NB4 (cell line): ENCODE measurements around the gene MACROD2.

Experiments
- DNase-seq: peaks from one replicate; pipeline ENCODE4 v3.0.0; 2010; ENCODE audit warnings: low read depth
- H3K4me3 ChIP-seq: one replicate; pipeline ENCODE4 v1.5.1; 2011; ENCODE audit warnings: mild to moderate bottlenecking, low read depth, low read length, moderate library complexity
- CTCF ChIP-seq: IDR thresholded peaks from one replicate; pipeline ENCODE4 v1.5.1; 2012; ENCODE audit warnings: low read depth, low read length
- MYC ChIP-seq: IDR thresholded peaks from 2 replicates; pipeline ENCODE4 v1.6.1; 2011; ENCODE audit warnings: low read depth, low read length
- POLR2A ChIP-seq: IDR thresholded peaks from 2 replicates; pipeline ENCODE4 v1.6.1; 2011; ENCODE audit warnings: mild to moderate bottlenecking; ENCODE audit not compliant: insufficient read length; ENCODE audit errors: extremely low read depth
- TF ChIP-seq, protein P1 (sequence below): IDR thresholded peaks from 2 replicates; pipeline ENCODE4 v1.6.1; 2011; ENCODE audit warnings: low read depth, low read length

MACROD2 gene

DNA sequence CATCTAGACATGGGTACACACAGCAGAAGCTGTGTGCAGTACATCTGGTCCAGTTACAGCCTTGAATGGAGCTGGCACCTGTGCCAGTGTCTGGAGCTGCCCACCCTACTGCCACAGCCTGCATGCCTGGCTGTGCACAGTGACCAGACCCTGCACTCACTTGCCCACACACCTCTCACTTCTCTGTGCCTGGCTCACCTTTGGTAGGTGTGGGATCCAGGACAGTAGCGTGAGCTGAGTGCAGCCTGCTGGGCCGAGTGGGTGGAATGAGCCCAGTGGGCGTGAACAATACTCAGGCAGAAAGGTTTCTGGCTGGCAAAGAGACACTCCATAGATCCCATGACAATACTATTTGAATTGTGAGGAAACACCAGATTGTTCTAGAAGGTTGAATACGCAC, 1181.6 kb downstream of the MACROD2 start:
- no peak for DNase-seq
- TF ChIP-seq MYC (no peak), CTCF (no peak), POLR2A (no peak)
- TF ChIP-seq, protein P1, sequence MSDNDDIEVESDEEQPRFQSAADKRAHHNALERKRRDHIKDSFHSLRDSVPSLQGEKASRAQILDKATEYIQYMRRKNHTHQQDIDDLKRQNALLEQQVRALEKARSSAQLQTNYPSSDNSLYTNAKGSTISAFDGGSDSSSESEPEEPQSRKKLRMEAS = no peak
- no peak overlapping the region for H3K4me3 ChIP-seq

GRCh38 chr20:15178581-15178980, 1183.3 kb downstream of the MACROD2 start:
- no peak overlapping the region for H3K4me3 ChIP-seq
- no peak for TF ChIP-seq MYC
- no peak for TF ChIP-seq POLR2A
- no peak for DNase-seq

DNA sequence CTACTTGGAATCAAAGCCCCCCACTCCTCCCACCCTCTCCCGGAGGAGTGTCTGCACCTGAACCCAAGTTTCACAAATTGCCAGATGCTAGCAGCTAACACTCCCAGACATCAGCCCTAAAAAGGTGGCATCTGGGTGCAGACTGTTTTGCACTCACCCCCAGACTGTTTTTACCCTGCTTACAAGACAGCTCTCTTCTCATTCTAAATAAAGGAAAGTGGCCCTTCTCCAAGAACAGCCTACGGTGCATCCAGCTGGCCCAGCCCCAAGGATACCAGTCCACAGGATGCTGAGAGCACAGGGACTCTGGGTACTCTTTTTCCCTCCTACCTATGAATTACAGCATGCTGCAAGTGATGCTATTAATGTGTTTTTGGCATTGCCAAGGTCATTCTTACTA, 1184.1 kb downstream of the MACROD2 start:
- DNase-seq = no peak
- TF ChIP-seq CTCF (no peak), POLR2A (no peak), MYC (no peak)
- TF ChIP-seq, protein P1 = no peak
- H3K4me3 ChIP-seq = no peak overlapping the region

DNA sequence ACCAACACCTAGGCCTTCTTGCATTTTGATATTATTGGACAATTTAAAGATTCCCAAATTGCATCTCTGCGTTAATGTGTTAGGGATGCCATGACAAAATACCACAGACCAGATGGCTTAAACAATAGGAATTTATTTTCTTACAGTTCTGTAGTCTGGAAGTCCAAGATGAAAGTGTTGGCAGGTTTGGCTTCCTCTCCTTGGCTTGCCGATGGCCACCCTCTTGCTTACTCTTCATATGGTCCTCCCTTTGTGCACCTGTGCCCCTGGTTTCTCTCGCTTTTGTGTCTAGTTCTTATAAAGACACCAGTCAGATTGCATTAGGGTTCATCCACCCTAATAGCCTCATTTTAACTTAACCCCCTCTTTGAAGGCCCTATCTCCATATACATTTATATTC, 1184.5 kb downstream of the MACROD2 start:
- no peak for DNase-seq
- no peak for TF ChIP-seq CTCF
- TF ChIP-seq MYC = no peak
- TF ChIP-seq, protein P1 = no peak
- no peak for TF ChIP-seq POLR2A
- no peak overlapping the region for H3K4me3 ChIP-seq

- no peak for TF ChIP-seq MYC
- TF ChIP-seq POLR2A = no peak
- no peak for TF ChIP-seq CTCF
- TF ChIP-seq, protein P1 = no peak
- no peak for DNase-seq
- H3K4me3 ChIP-seq = no peak overlapping the region
Observed at GRCh38 chr20:15185322-15185721, 1190.0 kb downstream of the MACROD2 start.

GRCh38 chr20:15185913-15186312, 1190.6 kb downstream of the MACROD2 start:
- TF ChIP-seq, protein P1 = no peak
- TF ChIP-seq MYC (no peak), CTCF (no peak), POLR2A (no peak)
- DNase-seq = no peak
- no peak overlapping the region for H3K4me3 ChIP-seq
